ENCODE results near the gene ACAD9. TPM values are rescaled to one million over a fixed set of nuclear protein-coding genes. Genes with fewer than 3 reads are reported as not detected.

The ACAD9 gene
- total RNA-seq, 2 experiments from 2014 or later, result 60.0 to 70.7 TPM

DNA sequence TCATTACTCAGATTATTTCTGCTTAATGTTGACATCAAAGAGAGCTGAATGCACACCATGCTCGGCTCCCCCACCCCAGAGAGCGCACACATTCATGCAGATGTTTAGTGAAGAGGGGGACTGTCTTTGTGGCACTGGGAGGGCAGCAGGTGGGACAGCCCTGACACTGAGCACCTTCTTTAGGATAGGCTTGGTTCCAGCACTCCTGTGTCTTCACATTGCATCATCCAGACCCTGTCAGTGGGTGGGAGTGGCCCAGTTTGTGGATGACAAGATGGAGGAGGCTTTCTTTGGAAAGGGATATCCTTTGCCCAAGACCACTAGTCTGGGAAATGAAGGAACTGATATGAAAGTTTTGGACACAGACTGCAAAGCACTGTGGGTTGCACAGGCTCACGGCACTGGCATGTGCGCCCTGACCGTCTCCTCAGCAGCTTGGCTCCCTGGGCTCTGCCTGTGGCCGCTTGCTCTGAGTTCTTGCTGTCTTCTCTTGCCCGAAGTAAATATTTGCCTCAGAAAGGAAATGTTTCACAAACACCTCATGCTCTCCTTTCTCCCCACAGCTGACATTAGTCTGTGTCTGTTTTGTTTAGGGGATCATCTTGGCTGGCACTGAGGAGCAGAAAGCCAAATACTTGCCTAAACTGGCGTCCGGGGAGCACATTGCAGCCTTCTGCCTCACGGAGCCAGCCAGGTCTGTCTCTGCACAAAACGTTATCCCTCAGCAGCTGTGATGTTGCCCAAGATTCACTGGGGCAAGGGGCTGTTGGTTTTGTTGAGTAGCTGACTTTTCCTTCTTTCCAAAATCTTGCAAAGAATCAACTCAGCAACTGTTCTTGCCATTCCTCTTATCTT is 16.6 kb downstream of the ACAD9 start:
- Mint-ChIP-seq H3K4me1 (no peaks in the 10 kb centered on the region), H3K4me3 (no peak overlapping the region), H3K27me3 (no peaks in the 10 kb centered on the region), H3K27ac (peak overlapping the region; percentile 75), H3K9me3 (ENCODE audit: low read depth) (no peaks in the 10 kb centered on the region), H3K36me3 (ENCODE audit: low read depth) (peaks cover 47% of the 10 kb centered on the region)
- ChIA-PET POLR2A (no interaction called here), CTCF (no interaction called here)
- ATAC-seq, result no peak
- intact Hi-C loops (cut with DNase I, micrococcal nuclease), result no loop called here
- DNase-seq, result peak; percentile 12

DNA sequence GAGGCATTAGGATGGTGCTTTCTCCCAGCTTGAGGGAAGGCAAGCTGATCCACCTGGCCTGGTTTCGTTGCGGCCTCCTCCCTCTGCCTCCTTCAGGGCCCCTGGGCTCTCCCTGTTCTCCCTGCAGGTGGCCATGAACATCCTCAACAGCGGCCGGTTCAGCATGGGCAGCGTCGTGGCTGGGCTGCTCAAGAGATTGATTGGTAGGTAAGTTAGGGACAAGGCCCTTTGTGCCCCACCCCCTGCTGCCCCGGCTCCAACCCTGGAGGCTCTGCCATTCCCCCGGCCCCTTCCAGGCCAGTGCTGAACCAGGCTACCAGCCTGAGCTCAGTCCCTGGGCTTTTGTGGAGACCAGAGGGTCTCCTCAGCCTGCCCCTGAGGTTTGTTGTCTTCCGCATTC is 23.0 kb downstream of the ACAD9 start:
- ChIA-PET CTCF (interaction anchor here (0.7 kb wide), 1 partner anchor 364 kb away, joined by 4 read pairs; no protein-coding TSS in a partner anchor), POLR2A (no interaction called here)
- H3K4me3 Mint-ChIP-seq, result no peak overlapping the region
- peaks cover 63% of the 10 kb centered on the region for H3K36me3 Mint-ChIP-seq (ENCODE audit: low read depth)
- H3K9me3 Mint-ChIP-seq (ENCODE audit: low read depth), result no peaks in the 10 kb centered on the region
- DNase-seq, result no peak
- H3K27me3 Mint-ChIP-seq, result no peaks in the 10 kb centered on the region
- ATAC-seq, result no peak
- no peak overlapping the region for H3K27ac Mint-ChIP-seq
- H3K4me1 Mint-ChIP-seq, result no peaks in the 10 kb centered on the region
- intact Hi-C loops (cut with DNase I, micrococcal nuclease), result no loop called here

- Mint-ChIP-seq H3K27me3 (no peaks in the 10 kb centered on the region), H3K9me3 (ENCODE audit: low read depth) (no peaks in the 10 kb centered on the region), H3K4me1 (no peaks in the 10 kb centered on the region), H3K4me3 (no peak overlapping the region), H3K36me3 (ENCODE audit: low read depth) (peaks cover 58% of the 10 kb centered on the region), H3K27ac (no peak overlapping the region)
- no peak for ATAC-seq
- CTCF ChIA-PET, result interaction anchor here (0.6 kb wide), 1 partner anchor 1427 kb away, joined by 3 read pairs; no protein-coding TSS in a partner anchor
- intact Hi-C loops (cut with DNase I, micrococcal nuclease), result no loop called here
- no peak for DNase-seq
- POLR2A ChIA-PET, result no interaction called here
Measured at GRCh38 chr3:128903501-128903900, 24.1 kb downstream of the ACAD9 start.

- DNase-seq (no peak), ATAC-seq (no peak)
- H3K4me3 Mint-ChIP-seq, result no peak overlapping the region
- POLR2A ChIA-PET, result interaction anchor here (0.6 kb wide), 1 partner anchor 361 kb away, joined by 3 read pairs; no protein-coding TSS in a partner anchor
- CTCF ChIA-PET, result interaction anchor here (1.1 kb wide), 1 partner anchor 66 kb away, joined by 3 read pairs; no protein-coding TSS in a partner anchor
- intact Hi-C loops (cut with DNase I, micrococcal nuclease), result no loop called here
- H3K36me3 Mint-ChIP-seq (ENCODE audit: low read depth), result peaks cover 40% of the 10 kb centered on the region
- H3K27ac Mint-ChIP-seq, result no peak overlapping the region
- no peaks in the 10 kb centered on the region for H3K9me3 Mint-ChIP-seq (ENCODE audit: low read depth)
- no peaks in the 10 kb centered on the region for H3K27me3 Mint-ChIP-seq
- H3K4me1 Mint-ChIP-seq, result no peaks in the 10 kb centered on the region
Measured at GRCh38 chr3:128906031-128906803, 26.8 kb downstream of the ACAD9 start.

DNA sequence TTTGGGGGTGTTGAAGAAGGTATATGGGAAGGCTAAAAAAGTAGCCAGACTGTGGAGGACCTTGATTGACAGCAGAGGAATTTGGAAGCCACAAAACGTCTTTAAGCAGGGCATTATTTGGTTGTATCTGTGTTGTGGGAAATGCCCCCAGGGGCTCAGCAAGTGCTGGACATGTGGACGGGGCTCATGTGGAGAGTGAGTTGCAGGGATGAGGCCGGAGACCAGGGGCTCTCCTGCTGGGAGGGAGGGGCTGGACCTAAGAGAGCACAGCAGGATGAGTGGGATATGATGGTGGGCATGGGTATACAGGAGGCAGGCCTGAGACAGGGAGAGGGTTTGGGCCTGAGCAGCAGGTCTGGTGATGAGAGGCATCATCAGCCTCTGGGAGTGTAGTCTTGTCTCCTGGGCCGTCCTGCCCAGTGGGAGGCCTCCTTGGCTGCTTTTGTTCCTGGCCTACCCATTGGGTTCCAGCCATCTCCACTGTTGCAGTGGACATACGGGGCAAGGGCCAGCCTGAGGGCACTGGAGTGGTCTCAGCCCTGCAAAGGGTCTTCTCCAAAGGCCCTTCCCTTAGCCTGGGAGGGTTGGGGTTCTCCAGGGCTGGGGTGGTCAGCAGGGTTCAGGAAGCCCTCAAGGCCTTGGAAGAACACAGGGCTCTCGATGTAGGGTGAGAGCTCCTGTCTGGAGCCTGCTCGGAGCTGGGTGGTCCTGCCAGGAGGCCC is 27.5 kb downstream of the ACAD9 start:
- no peak overlapping the region for H3K4me3 Mint-ChIP-seq
- no peaks in the 10 kb centered on the region for H3K9me3 Mint-ChIP-seq (ENCODE audit: low read depth)
- H3K4me1 Mint-ChIP-seq, result no peaks in the 10 kb centered on the region
- peaks cover 41% of the 10 kb centered on the region for H3K36me3 Mint-ChIP-seq (ENCODE audit: low read depth)
- no peak overlapping the region for H3K27ac Mint-ChIP-seq
- no peaks in the 10 kb centered on the region for H3K27me3 Mint-ChIP-seq
- intact Hi-C loops (cut with DNase I, micrococcal nuclease), result no loop called here
- no peak for DNase-seq
- POLR2A ChIA-PET, result no interaction called here
- CTCF ChIA-PET, result interaction anchor here (1.5 kb wide), 1 partner anchor 13 kb away, joined by 3 read pairs; no protein-coding TSS in a partner anchor
- ATAC-seq, result no peak

GRCh38 chr3:128907706-128908445 is 28.5 kb downstream of the ACAD9 start:
- Mint-ChIP-seq H3K9me3 (ENCODE audit: low read depth) (no peaks in the 10 kb centered on the region), H3K4me1 (no peaks in the 10 kb centered on the region), H3K27ac (no peak overlapping the region), H3K27me3 (no peaks in the 10 kb centered on the region), H3K36me3 (ENCODE audit: low read depth) (peaks cover 44% of the 10 kb centered on the region), H3K4me3 (no peak overlapping the region)
- intact Hi-C loops (cut with DNase I, micrococcal nuclease), result no loop called here
- ATAC-seq (no peak), DNase-seq (no peak)
- ChIA-PET CTCF (interaction anchor here (1.5 kb wide), 1 partner anchor 14 kb away, joined by 3 read pairs; no protein-coding TSS in a partner anchor), POLR2A (no interaction called here)

DNA sequence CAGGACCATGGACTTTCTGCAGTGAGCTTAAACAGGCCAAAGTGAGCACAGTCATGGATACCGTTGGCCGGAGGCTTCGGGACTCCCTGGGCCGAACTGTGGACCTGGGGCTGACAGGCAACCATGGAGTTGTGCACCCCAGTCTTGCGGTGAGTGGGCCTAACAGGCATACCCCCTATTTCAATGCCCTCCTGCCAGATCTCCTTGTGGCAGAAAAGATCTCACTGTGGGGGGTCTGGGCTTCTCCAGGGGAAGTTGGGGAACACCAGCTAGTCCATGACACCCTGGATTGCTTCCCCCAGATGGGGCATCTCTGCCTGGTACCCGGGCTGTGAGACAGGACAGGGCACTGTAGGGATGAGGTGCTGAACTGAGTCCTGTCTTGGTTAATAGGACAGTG is 29.5 kb downstream of the ACAD9 start:
- H3K9me3 Mint-ChIP-seq (ENCODE audit: low read depth), result no peaks in the 10 kb centered on the region
- no peak overlapping the region for H3K27ac Mint-ChIP-seq
- no peaks in the 10 kb centered on the region for H3K4me1 Mint-ChIP-seq
- no peaks in the 10 kb centered on the region for H3K27me3 Mint-ChIP-seq
- intact Hi-C loops (cut with DNase I, micrococcal nuclease), result no loop called here
- CTCF ChIA-PET, result interaction anchor here (1.0 kb wide), 1 partner anchor 61 kb away, joined by 3 read pairs; no protein-coding TSS in a partner anchor
- peaks cover 47% of the 10 kb centered on the region for H3K36me3 Mint-ChIP-seq (ENCODE audit: low read depth)
- POLR2A ChIA-PET, result interaction anchor here (0.7 kb wide), 1 partner anchor 796 kb away, joined by 3 read pairs; no protein-coding TSS in a partner anchor
- ATAC-seq, result no peak
- no peak overlapping the region for H3K4me3 Mint-ChIP-seq
- DNase-seq, result no peak

DNA sequence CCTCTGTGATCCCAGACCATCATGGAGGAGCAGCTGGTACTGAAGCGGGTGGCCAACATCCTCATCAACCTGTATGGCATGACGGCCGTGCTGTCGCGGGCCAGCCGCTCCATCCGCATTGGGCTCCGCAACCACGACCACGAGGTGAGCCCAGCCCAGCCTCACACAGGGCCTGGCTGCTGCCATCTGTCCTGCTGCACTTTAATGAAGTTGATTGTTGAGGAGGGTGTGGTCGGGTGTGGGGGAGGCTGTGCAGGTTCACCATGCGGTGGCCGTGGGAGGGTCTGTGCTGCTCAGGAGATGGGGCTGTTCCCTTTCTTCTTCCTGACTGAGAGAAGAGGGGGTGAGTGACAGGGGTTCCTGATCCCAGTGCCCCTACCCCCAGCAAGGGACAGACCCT is 30.6 kb downstream of the ACAD9 start:
- ChIA-PET CTCF (interaction anchor here (1.0 kb wide), 1 partner anchor 60 kb away, joined by 3 read pairs; no protein-coding TSS in a partner anchor), POLR2A (no interaction called here)
- H3K4me3 Mint-ChIP-seq, result no peak overlapping the region
- ATAC-seq (no peak), DNase-seq (no peak)
- H3K4me1 Mint-ChIP-seq, result no peaks in the 10 kb centered on the region
- no peak overlapping the region for H3K27ac Mint-ChIP-seq
- peaks cover 43% of the 10 kb centered on the region for H3K36me3 Mint-ChIP-seq (ENCODE audit: low read depth)
- intact Hi-C loops (cut with DNase I, micrococcal nuclease), result no loop called here
- no peaks in the 10 kb centered on the region for H3K9me3 Mint-ChIP-seq (ENCODE audit: low read depth)
- H3K27me3 Mint-ChIP-seq, result no peaks in the 10 kb centered on the region

GRCh38 chr3:128911911-128912310 is 32.5 kb downstream of the ACAD9 start:
- H3K9me3 Mint-ChIP-seq (ENCODE audit: low read depth), result no peaks in the 10 kb centered on the region
- intact Hi-C loops (cut with DNase I, micrococcal nuclease), result no loop called here
- ATAC-seq, result no peak

DNA sequence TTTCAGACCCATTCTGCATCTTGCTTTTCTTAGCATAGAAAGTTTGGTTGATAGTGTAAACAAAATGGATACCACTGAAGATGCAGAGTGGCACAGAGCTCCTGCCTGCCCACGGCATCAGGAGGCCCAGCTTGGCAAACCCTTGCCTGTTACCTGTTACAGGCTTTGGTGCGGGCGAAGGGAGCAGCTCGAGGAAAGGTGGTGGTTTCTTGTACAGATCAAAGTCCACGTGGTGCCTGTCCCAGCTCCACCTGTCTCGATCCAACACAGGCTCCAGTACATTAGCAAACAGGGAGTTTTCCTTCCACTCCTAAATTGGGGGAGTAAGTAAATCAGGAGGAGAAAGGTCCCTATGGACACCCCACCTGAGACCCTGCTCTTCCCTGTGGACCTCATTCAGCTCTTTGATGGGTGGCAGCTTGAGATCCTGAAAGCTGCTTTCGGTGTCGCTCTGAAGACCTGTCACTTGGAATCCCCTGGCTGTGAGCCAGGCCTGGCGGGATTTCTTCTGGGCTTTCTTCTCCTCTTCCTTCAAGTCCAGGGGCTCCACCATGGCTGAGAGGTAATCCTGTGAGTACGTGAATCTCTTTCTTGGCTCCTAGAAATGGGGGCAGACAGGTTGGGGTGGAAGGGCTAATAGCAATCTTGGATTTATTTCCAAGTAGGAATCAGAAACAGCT is 35.7 kb downstream of the ACAD9 start:
- Mint-ChIP-seq H3K27ac (no peak overlapping the region), H3K4me3 (no peak overlapping the region), H3K36me3 (ENCODE audit: low read depth) (peaks cover 64% of the 10 kb centered on the region), H3K27me3 (no peaks in the 10 kb centered on the region), H3K4me1 (no peaks in the 10 kb centered on the region), H3K9me3 (ENCODE audit: low read depth) (peaks cover 1% of the 10 kb centered on the region)
- intact Hi-C loops (cut with DNase I, micrococcal nuclease), result no loop called here
- ChIA-PET POLR2A (no interaction called here), CTCF (interaction anchor here (0.7 to 1.0 kb wide), 2 partner anchors 40 to 56 kb away, joined by 3 to 4 read pairs; no protein-coding TSS in a partner anchor)
- no peak for DNase-seq
- ATAC-seq, result no peak

More at GRCh38 chr3:128911911-128912310, 32.5 kb downstream of the ACAD9 start:
- H3K4me1 Mint-ChIP-seq, result no peaks in the 10 kb centered on the region
- H3K27me3 Mint-ChIP-seq, result no peaks in the 10 kb centered on the region
- no peak overlapping the region for H3K4me3 Mint-ChIP-seq
- ChIA-PET POLR2A (no interaction called here), CTCF (no interaction called here)
- H3K36me3 Mint-ChIP-seq (ENCODE audit: low read depth), result peaks cover 36% of the 10 kb centered on the region
- no peak for DNase-seq
- H3K27ac Mint-ChIP-seq, result no peak overlapping the region
